ENCODE results near the gene UBE2B.

GRCh38 chr5:134417707-134418106, 46.3 kb downstream of the UBE2B start:
- TF ChIP-seq CTCF (conservative IDR thresholded peaks at IDR 0.05; ENCODE audit: low read length) (no peak), EZH2phosphoT487 (IDR thresholded peaks at IDR 0.05; ENCODE audit: borderline replicate concordance) (no peak)
